ENCODE measurements around the gene ANKRD44.
A peak's percentile ranks its signal among the peaks of the same experiment; 100 is the strongest.

Gene ANKRD44

DNA sequence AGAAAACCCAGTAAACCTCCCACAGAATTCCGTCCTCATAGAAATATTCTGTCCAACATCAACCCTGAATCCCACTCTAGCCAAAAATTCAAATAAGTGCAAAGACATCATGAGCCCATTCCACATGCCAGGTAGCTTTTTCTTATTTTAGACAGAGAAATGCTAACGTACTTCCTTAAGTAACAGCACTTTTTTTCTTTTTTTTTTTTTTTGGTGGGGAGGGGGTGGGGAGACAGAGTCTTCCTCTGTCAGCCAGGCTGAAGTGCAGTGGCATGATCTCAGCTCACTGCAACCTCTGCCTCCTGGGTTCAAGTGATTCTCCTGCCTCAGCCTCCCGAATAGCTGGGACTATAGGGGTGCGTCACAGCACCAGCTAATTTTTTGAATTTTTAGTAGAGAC is 45.5 kb downstream of the ANKRD44 start:
- Histone ChIP-seq H3K27ac (no peak overlapping the region), H3K4me3 (no peak overlapping the region)
- TF ChIP-seq CTCF (IDR thresholded peaks at IDR 0.05) = no peak
- DNase-seq (ENCODE audit: low spot score) = no peak

DNA sequence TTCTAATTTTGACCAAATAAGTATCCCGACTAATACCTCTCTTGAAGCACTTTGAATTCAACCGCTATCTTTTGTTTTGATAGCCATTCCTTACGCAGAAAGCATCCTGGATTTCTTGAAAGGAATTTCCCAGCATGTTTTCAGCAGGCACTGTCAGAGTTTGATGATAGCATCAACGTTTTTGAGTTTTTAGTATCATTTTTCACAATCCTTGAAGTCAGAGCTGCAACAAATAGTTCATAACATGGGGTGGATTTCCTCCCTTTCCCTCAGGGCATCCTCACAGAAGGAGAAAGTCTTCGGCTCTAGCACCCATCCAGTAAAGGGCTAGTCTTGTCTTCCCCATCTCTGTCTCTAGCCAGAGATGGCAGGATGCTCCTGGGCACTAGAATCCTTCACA is 46.2 kb downstream of the ANKRD44 start:
- no peak for TF ChIP-seq CTCF (IDR thresholded peaks at IDR 0.05)
- DNase-seq (ENCODE audit: low spot score) = no peak
- Histone ChIP-seq H3K27ac (no peak overlapping the region), H3K4me3 (no peak overlapping the region)

DNA sequence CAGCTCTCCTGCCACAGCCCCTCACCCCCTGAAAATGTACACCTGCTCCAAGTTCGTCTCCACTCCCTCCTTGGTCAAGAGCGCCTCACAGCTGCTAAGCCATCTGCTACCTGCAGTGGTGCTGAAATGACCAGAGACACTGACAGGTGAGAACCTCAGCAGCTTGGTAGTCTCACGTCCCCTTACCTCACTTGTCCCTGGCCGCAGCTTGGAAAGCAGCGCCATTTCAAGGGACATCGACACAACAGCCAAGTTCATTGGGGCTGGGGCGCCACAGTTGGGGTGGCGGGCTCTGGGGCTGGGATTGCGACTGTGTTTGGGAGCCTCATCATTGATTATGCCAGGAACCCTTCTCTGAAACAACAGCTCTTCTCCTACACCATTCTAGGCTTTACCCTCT is 47.5 kb downstream of the ANKRD44 start:
- no peak for TF ChIP-seq CTCF (IDR thresholded peaks at IDR 0.05)
- H3K27ac ChIP-seq = no peak overlapping the region

DNA sequence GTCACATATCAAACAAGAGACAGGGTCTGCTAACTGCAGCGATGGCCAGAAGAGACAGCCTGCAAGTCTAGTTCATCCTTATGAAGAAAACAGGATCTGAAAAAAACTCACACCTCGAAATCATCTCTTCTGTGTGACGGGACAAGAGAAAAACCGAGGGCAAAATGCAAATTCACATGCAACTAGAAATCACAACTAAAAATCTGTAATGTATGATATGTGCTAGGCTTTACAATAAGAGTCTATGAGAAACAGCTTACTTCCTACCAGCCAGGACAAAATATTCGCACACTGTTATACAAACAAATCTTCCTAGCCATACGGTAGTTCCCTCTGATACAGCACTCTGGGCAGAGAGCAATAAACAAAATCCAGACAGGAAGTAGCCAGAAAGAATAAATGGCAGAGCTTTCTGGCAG is 48.8 kb downstream of the ANKRD44 start:
- peak overlapping the region; percentile 16 for H3K4me3 ChIP-seq
- TF ChIP-seq CTCF (IDR thresholded peaks at IDR 0.05) = no peak
- no peak for DNase-seq (ENCODE audit: low spot score)
- peak overlapping the region in 1 of 2 donors; percentile 6 for H3K27ac ChIP-seq

More for the DNA sequence above, 47.5 kb downstream of the ANKRD44 start:
- no peak overlapping the region for H3K4me3 ChIP-seq
- no peak for DNase-seq (ENCODE audit: low spot score)

DNA sequence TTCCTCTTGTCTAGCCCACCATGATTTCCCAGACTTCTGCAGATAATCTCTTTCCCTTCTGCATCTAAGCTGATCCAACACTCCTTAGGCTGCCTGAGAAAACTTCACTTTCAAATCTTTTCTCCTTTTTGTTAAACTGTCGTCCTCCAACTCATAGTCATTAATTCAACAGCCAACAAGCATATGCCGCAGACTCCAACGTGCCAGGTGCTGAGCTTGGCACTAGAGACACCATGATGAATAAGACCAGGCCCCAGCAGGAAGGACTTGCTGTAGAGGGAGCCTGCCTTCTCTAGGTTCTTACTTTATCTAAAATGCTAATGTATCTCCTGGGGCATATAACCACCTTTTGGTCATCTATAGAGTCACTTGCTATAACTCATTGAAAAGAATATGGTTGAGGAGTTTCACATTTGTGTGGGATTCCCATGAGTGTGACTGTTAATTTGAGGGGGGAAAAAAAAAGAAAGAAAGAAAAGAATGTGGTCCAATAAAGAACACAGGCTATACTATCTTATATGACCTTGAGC is 51.0 kb downstream of the ANKRD44 start:
- H3K27ac ChIP-seq = no peak overlapping the region
- no peak for TF ChIP-seq CTCF (IDR thresholded peaks at IDR 0.05)
- no peak overlapping the region for H3K4me3 ChIP-seq
- DNase-seq (ENCODE audit: low spot score) = no peak

DNA sequence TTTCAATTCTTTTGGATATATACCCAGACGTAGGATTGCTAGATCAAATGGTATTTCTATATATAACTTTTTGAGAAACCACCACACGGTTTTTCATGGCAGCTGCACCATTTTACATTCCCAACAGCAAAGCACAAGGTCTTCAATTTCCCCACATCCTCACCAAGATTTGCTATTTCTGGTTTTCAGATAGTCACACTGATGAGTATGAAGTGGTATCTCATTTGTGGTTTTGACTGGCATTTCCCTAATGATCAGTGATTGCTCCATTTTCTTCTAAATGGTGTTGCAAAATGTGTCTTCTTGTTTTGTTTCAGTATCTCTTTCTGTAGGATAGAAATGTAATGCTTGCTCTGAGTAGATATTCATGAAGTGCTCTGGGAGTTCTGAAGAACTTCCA is 52.0 kb downstream of the ANKRD44 start:
- Histone ChIP-seq H3K4me3 (no peak overlapping the region), H3K27ac (no peak overlapping the region)
- TF ChIP-seq CTCF (IDR thresholded peaks at IDR 0.05) = no peak
- no peak for DNase-seq (ENCODE audit: low spot score)

DNA sequence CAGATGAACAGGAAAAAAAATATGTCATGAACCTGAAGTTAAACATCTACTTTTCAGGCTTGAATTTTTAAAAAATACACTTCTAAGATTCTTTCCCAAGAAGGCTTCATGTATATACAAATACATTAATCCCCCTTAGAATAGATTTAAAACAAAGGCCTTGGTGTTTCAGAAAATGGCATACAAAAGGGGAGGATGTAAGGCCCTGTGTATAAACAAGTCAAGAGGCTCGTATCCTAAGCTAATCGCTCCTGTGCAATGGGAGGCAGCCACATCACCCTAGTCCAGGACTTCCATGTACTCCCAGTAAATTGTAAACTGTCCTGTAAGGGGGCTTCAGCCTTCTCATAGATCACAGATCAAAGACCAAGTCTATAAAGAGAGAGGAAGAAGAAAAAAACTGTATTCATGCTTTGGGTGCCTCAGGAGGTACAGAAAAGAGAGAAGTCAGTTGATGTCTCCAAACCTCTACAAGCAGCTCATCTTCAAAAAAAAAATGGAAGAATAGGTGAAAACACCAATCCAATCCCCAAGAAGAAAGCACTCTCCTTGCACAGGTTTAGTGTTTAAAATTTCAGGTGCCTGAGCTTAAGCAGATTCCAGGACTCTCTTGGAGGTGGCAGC is 53.9 kb downstream of the ANKRD44 start:
- DNase-seq (ENCODE audit: low spot score) = no peak
- TF ChIP-seq CTCF (IDR thresholded peaks at IDR 0.05) = no peak

More for the DNA sequence above, 53.9 kb downstream of the ANKRD44 start:
- no peak overlapping the region for H3K4me3 ChIP-seq
- peak overlapping the region in 1 of 2 donors; percentile 41 for H3K27ac ChIP-seq

Data from coronary artery (tissue), 2 donors.